GM19438 (cell line): ENCODE measurements around the gene TMEM39A.

Source experiments
- ATAC-seq: cut with Tn5 transposase; IDR thresholded peaks from one replicate; pipeline ENCODE4 v1.9.1; 2021; ENCODE audit warnings: low read depth; ENCODE audit not compliant: unreplicated experiment

Gene TMEM39A

DNA sequence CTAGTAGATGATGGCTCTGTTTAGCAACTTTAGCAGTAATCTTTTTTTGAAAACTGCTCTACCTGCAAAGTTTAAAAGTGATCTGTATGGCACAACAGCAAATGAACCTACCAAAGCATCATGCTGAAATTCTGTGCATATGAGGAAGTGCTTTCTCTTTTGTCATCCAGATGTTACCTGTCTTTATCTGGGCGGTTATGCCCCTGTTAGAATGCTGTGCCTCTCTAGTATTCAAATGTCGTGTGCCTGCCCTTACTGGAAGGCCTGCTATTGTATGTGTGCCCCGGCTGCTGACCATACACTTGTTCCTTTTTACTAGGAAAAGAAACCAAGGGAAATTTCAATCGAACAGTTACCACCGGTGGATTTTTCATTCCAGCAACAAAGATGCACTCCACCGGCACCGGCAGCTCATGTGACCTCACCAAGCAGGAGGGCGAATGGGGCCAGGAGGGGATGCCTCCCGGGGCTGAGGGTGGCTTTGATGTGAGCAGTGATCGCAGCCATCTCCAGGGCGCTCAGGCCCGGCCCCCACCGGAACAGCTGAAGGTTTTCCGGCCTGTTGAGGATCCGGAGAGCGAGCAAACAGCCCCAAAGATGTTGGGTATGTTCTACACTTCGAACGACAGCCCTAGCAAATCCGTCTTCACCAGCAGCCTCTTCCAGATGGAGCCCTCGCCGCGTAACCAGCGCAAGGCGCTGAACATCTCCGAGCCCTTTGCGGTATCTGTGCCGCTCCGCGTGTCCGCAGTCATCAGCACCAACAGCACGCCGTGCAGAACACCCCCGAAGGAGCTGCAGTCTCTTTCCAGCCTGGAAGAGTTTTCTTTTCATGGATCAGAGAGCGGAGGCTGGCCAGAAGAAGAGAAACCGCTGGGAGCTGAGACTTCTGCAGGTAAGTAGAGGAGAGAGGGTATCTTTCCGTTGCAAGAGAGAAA is 61.6 kb downstream of the TMEM39A start:
- peak; percentile 61 for ATAC-seq

DNA sequence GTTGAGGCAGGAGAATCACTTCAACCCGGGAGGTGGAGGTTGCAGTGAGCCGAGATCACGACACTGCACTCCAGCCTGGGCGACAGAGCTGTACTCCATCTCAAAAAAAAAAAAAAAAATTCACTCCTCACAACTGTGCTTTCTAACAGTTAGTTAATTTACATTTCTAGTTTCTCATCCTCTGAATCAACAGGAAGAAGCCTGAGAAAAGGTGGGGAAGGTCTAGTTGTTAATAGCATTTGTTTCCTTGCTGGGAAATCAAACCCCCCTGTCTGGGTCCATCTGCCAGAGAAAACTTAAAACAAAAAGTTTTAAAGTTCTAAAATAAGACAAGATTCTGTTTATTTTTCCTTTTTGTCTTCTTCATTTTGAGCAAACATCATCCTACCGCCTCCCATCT is 62.3 kb downstream of the TMEM39A start:
- peak; percentile 60 for ATAC-seq

DNA sequence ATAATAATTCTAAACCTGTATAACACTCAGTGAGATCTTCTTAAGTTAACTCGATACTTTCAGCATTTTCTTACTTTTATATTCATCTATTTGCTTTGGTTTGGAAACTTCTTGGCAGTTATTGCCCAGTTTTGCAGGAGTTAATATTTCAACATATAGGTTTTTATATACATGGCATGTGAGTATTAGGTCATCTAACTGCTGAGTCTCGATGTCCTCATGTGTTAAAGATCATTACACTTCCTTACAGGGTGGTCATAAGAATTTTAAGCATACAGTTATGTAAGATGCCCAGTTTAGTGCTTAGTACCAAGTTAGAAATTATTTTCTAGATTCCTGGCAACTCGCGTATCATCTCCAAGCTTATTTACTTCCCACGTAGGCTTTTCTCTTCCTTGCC is 62.9 kb downstream of the TMEM39A start:
- ATAC-seq: no peak

DNA sequence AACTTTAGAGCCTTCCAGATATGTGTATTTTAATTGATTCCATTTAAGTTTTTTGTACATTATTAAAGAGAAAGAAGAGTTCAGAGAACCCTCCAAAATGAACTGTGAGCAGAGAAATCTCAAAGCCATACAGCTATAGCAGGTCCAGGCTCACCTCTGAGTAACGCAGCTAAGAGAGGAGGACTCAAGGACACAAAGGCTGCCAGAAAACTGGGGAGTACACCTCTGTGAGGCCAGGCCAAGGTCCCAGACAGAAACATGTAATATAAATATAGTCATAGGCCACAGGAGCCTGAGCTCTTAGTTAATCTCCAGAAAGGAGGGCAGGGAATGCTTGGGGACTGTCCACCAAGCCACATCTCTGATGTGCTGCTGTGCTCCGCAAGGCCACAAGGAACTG is 66.5 kb downstream of the TMEM39A start:
- no peak for ATAC-seq

DNA sequence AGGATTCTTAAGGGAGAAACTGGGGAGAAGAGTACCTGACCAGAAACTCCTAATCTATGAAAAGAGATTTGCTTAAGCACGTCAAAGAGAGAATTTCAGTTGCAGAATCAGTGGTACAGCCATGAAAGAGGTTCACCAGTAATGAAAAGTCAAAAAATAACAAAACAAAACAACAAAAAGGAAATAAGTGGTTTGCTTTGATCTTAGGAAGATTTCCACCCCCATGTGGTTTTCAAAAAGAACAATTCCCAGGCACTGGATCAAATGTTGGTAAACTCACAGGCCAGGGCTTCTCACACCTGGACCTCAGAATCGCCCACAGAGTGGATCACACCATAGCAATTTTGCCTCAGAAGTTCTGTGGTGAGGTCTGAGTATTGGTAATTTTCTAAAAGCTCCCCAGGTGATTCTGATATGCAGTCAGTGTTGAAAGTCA is 67.5 kb downstream of the TMEM39A start:
- ATAC-seq: peak; percentile 65

DNA sequence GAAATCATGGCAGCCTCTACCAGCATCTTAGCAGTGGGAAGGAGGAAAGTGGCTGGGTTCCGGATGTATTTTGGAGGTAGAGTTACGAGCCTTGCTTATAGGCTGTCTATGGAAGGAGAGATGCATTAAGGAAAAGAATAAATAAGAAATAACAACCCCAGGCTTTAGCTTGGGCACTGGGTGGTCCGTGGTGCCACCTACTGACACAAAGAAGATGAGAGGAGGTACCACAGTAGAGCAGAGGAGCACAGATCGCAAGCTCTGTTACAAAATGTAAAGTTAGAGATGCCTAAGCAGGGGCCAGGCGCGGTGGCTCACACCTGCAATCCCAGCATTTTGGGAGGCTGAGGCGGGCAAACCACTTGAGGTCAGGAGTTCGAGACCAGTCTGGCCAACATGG is 74.8 kb downstream of the TMEM39A start:
- ATAC-seq: no peak

DNA sequence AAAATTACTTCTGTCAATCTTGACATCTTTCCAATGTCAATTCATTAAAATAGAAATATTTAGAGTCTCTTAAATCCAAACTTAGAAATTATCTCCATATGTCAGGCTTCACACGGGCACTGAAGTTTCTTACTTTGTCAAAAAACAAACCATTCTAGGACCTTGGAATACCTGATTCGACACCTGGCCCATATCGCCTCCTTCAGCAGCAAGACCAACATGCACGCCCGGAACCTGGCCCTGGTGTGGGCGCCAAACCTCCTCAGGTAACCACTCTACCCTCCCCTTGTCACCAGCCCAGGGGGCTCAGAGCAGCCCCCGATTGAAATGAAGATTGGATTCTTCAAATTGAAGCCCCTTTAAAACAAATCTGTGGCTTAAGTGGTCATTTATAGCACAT is 81.3 kb downstream of the TMEM39A start:
- ATAC-seq: no peak

DNA sequence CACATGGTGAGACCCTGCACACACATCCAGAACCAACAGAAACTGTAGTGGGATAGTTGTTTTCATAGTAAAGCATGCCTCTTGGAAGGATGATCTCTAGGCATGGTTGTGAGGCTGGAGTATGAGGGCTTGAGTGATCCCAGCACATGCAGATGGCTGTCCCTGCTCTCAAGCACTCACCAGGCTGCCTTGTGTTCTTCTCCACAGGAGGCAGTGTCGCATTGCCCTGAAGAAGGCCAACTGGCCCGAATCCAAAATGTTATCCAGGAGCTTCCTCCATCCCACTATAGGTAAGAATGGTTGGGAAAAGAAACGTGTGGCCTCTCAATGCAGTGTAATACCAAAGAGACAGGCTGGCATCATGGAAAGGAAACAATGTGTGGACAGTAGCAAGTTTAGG is 82.7 kb downstream of the TMEM39A start:
- ATAC-seq: no peak
